ENCODE data around the gene ZNF20.
"Not testable (repeated sequence)": the region's sequence is repeated elsewhere in the genome, so short reads cannot be mapped to it uniquely, and the experiment has no call there.

Gene ZNF20

GRCh38 chr19:12092956-12093355, 47.2 kb downstream of the ZNF20 start (continued):
- TF ChIP-seq CSDC2 (CRISPR knock-in tag; IDR thresholded peaks at IDR 0.05) (no peak), ISL1 (CRISPR knock-in tag; IDR thresholded peaks at IDR 0.05) (no peak), SNAI2 (CRISPR knock-in tag; IDR thresholded peaks at IDR 0.05) (no peak), OSR1 (CRISPR knock-in tag; IDR thresholded peaks at IDR 0.05) (no peak)

GRCh38 chr19:12092065-12092867, 47.9 kb downstream of the ZNF20 start:
- ATAC-seq: no peak

GRCh38 chr19:12090807-12091206, 49.3 kb downstream of the ZNF20 start:
- ATAC-seq: no peak
- no peak for TF ChIP-seq GLIS3 (CRISPR knock-in tag; IDR thresholded peaks at IDR 0.05)
- no peak for TF ChIP-seq PATZ1 (CRISPR knock-in tag; IDR thresholded peaks at IDR 0.05; ENCODE audit: borderline replicate concordance)
- TF ChIP-seq ZNF70 (CRISPR knock-in tag; IDR thresholded peaks at IDR 0.05): no peak
- no peak for TF ChIP-seq BACH2 (CRISPR knock-in tag; IDR thresholded peaks at IDR 0.05; ENCODE audit: borderline replicate concordance)
- no peak for TF ChIP-seq ARNTL (CRISPR knock-in tag; IDR thresholded peaks at IDR 0.05; ENCODE audit: borderline replicate concordance, low read depth)
- TF ChIP-seq ISL1 (CRISPR knock-in tag; IDR thresholded peaks at IDR 0.05): no peak
- no peak for TF ChIP-seq POU6F1 (CRISPR knock-in tag; IDR thresholded peaks at IDR 0.05; ENCODE audit: borderline replicate concordance, low read depth)
- no peak for TF ChIP-seq RARB (CRISPR knock-in tag; IDR thresholded peaks at IDR 0.05)
- TF ChIP-seq CSDC2 (CRISPR knock-in tag; IDR thresholded peaks at IDR 0.05): no peak
- no peak for TF ChIP-seq CSRNP3 (CRISPR knock-in tag; IDR thresholded peaks at IDR 0.05)
- TF ChIP-seq ZFP30 (CRISPR knock-in tag; IDR thresholded peaks at IDR 0.05): no peak

More at GRCh38 chr19:12092065-12092867, 47.9 kb downstream of the ZNF20 start:
- TF ChIP-seq PATZ1 (CRISPR knock-in tag; IDR thresholded peaks at IDR 0.05; ENCODE audit: borderline replicate concordance): no peak
- no peak for TF ChIP-seq ISL1 (CRISPR knock-in tag; IDR thresholded peaks at IDR 0.05)
- TF ChIP-seq ZNF70 (CRISPR knock-in tag; IDR thresholded peaks at IDR 0.05): no peak
- TF ChIP-seq CSRNP3 (CRISPR knock-in tag; IDR thresholded peaks at IDR 0.05): no peak
- TF ChIP-seq ZFP3 (CRISPR knock-in tag; IDR thresholded peaks at IDR 0.05): no peak
- no peak for TF ChIP-seq OSR1 (CRISPR knock-in tag; IDR thresholded peaks at IDR 0.05)
- TF ChIP-seq ZNF565 (CRISPR knock-in tag; conservative IDR thresholded peaks at IDR 0.05; ENCODE audit: low read depth): no peak
- no peak for TF ChIP-seq ZFP30 (CRISPR knock-in tag; IDR thresholded peaks at IDR 0.05)
- TF ChIP-seq RARB (CRISPR knock-in tag; IDR thresholded peaks at IDR 0.05): no peak
- TF ChIP-seq ZC3H10 (CRISPR knock-in tag; IDR thresholded peaks at IDR 0.05): no peak

- ATAC-seq: no peak
- TF ChIP-seq TOX (CRISPR knock-in tag; IDR thresholded peaks at IDR 0.05; ENCODE audit: borderline replicate concordance): no peak
These were observed 54.9 kb downstream of the ZNF20 start for GRCh38 chr19:12085074-12085818.

- ATAC-seq: not testable (repeated sequence)
These were observed 56.8 kb downstream of the ZNF20 start for GRCh38 chr19:12083336-12083735.
